HG03108 (cell line): Measurements from ENCODE around the gene ATXN1L.
"Not testable (repeated sequence)": the region's sequence is repeated elsewhere in the genome, so short reads cannot be mapped to it uniquely, and the experiment has no call there.

Experiments used
- ATAC-seq: cut with Tn5 transposase; IDR thresholded peaks from one replicate; pipeline ENCODE4 v1.9.1; 2021; ENCODE audit warnings: moderate library complexity; ENCODE audit not compliant: unreplicated experiment

Gene ATXN1L

DNA sequence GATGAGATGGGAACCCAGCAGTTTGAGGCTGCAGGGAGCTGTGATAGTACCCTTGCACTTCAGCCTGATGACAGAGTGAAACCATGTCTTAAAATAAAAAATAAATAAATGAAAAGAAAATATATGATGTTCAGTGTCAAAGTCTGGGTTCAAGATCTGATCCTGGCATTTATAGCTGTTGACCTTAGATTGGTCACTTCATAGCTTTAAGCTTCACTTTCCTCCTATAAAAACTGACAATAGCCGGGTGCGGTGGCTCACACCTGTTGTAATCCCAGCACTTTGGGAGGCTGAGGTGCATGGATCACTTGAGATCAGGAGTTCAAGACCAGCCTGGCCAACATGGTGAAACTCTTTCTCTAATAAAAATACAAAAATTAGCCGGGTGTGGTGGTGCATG is 43.4 kb downstream of the ATXN1L start:
- ATAC-seq = no peak

DNA sequence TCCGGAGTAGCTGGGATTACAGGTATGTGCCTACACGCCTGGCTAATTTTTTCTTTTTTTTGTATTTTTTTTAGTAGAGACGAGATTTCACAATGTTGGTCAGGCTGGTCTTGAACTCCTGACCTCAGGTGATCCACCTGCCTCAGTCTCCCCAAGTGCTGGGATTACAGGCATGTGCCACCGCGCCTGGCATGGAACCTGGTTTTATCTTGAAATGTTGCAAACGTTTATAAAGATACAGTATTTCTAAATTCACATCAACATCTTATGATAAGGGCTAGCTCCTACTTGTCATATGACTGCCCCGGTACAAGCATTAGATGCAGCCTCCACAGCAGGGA is 48.1 kb downstream of the ATXN1L start:
- ATAC-seq = no peak

DNA sequence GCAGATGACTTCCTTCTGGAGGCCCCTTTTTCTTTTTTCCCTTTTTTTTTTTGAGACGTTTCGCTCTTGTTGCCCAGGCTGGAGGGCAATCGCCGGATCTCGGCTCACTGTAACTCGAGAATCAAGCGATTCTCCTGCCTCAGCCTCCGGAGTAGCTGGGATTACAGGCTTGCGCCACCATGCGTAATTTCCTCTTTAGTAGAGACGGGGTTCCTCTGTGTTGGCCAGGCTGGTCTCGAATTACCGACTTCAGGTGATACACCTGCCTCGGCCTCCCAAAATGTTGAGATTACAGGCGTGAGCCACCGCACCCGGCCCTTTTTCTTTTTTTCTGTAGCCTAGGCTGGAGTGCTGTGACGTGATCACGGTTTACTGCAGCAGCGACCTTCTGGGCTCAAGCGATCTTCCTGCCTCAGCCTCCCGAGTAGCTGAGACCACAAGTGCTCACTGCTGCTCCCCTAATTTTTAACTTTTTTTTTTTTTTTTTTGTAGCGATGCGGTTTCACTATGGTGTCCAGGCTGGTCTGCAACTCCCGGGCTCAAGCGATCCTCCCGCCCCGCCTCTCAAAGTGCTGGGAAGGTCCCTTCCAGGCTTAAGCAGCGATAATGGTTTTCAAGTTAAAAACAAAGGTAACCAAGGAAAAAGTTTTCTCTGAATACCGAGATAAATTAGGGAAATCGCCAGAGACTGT is 48.6 kb downstream of the ATXN1L start:
- peak; percentile 14 for ATAC-seq

DNA sequence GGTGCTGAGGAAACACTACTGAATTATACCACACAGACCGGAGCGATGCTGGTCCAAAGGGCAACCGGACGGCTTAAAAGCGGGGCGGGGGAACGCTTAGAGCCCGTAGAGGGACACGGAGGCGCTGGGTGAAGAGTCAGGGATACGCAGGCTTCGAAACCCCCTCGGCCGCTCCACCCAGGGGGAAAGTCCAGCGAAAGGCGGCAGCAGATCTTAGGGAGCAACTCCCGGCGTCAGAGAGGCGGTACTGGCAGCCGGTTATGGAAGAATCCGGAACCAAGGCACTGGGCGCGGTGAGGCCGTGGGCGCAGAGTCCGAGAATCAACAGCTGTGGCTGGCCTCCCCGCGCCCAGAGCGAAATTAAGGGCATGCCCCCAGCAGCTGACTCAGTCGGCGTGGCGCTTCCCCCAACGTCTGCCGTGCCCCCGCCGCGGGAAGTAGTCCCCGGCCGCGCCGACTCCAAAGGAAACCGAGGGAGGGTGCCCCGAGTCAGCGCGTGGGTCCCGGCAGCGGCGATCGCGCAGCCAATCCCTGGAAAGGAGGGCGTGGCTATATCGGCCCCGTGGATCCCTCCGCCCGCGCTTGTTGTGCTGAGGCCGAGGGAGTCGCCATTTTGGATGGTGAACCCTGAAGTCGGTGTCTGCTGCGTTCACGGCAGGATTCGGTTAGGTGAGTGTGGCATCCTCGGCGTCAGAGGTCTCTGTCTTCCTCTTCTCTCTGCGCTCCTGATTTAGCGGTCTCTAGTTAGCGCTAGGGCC is 49.3 kb downstream of the ATXN1L start, which contains the start of gene IST1:
Gene IST1, plus strand, starts transcription at position 611 of the 758 bp plus-strand sequence. CDS start 20,110 bp downstream, outside the sequence.
- ATAC-seq = peak; percentile 83

DNA sequence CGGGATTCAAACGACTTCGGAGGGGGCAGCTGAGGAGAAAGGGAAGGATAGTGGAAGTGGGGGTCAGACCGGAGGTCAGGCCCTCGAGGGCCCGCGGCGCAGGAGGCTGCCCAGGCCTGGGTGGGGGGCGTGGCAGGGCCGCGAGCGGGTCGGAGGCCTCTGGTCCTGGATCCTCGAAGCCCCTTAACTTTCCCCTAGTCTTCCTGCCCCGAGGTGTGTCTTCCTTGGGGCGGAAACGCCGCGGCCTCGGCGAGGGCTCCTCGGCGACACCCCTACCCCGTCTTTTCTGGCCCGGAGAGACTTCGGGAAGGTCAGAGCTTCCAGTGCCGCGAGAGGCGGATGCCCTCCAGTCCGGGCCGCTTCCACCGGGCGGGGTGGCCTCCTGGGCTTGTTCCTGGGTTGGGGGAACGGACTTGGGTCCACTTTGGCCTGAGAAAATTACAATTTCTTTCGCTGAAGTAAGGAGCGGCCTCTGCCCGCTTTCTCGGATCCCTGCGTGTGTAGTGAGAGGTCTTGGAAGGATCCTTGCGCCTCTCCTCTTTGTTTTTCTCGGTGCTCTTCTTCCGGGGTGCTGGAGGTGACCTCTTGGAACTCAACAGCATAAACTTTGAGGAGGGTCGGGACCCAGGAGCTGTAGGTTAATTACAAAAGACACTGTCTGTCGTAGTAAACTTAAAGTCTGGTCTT is 50.0 kb downstream of the ATXN1L start:
- ATAC-seq = peak; percentile 5

DNA sequence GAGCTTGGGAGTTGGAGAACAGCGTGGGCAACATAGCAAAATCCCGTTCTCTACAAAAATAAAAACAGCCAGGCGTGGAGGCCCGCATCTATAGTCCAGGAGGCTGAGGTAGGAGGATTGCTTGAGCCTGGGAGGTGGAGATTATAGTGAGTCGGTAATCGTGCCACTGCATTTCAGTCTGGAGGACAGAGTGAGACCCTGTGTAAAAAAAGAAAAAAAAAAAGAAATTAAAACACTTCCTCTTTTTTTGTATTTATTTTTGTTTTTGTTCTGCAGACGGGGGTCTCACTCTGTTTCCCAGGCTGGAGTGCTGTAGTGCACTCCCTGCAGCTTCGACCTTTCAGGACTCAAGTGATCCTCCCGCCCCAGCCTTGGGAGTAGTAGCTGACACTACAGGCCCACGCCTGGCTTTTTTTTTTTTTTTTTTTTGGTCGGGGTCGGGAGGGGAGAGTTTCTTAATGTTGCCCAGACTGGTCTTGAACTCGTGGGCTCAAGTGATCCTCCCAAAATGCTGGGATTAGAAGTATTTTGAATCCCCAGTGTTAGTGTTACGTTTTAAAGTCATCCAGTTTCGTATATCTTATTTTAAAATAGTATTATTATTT is 51.1 kb downstream of the ATXN1L start:
- ATAC-seq = no peak

DNA sequence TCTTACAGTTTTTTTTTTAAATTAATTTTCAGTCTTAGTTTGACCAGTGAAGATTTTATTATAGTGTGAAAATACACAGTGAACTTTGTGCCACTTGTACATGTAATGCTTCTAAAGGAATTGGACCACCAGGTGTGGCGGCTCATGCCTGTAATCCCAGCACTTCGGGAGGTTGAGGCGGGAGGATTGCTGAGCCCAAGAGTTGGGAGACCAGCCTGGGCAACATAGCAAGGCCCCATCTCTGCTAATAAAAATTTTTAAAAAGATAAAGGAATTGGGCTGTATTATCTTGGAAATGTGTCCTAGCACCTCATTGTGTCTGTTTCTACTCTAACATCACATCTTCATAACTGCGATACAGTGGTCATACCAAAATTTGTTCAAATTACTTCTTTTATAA is 53.4 kb downstream of the ATXN1L start:
- no peak for ATAC-seq

DNA sequence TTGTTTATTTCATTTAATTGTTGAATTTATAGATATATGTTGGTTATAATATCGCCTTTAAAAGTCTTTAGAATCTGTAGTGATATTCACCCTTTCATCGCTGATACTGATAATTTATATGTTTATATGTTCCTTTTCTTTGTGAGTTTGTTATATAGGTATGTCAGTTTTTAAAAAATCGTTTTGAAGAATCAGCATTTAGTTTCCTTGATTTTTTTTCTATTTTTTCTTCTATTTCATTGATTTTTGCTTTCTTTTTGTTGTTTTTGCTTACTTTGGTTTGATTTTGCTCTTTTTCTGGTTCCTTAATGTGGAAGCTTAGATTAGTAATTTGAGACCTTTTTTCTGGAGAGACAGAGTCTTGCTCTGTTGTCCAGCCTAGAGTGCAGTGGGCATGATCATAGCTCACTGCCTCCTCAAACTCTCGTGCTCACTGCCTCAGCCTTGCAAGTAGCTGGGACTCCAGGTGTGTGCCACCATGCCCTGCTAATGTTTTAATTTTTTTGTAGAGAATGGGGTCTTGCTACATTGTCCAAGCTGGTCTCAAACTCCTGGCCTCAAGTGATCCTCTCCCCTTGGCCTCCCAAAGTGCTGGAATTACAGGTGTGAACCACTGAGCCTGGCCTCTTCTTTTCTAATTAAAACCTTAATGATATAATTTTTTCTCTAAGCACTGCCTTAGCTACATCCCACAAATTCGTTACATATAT is 57.0 kb downstream of the ATXN1L start:
- no peak for ATAC-seq

DNA sequence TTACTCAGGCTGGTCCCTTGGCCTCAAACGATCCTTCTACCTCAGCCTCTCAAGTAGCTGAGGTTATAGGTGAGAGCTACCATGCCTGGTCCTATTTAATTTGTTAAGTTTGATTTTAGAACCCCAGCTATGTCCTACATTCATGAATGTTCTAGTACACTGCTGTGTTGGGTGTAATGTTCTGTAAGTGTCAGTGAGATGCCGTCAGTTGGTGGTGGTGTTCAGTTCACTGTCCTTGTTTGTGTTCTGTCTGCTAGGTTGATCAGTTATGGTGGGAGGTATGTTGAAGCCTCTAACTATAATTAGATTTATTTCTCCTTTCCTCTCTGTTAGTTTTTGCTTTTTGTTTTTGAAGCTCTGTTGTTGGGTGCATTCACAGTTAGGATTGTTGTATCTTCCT is 57.8 kb downstream of the ATXN1L start:
- ATAC-seq = no peak

DNA sequence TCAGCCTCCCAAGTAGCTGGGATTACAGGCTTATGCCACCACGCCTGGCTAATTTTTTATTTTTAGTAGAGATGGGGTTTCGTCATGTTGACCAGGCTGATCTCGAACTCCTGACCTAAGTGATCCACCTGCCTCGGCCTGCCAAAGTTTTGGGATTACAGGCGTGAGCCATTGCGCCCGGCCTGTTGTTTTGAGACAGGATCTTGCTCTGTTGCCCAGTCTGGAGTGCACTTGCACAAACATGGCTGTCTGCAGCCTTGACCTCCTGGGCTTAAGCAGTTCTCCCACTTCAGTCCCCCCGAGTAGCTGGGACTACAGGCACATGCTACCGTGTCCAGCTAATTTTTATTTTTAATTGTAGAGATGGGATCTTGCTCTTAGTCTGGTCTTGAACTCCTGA is 58.5 kb downstream of the ATXN1L start:
- no peak for ATAC-seq

DNA sequence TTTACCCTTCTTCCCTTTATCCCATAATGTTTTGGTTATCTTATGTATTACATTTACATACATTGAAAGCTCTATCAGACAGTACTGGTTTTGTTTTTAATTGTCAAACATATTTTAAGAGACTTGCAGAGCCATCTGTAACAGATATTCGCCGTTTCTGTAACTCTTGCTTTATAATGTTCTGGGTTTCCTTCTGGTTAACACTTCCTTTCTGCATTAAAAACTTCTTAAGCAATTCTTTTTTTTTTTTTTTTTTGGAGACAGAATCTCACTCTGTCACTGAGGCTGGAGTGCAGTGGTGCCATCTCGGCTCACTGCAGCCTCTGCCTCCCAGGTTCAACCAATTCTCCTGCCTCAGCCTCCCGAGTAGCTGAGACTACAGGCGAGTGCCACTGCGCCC is 60.0 kb downstream of the ATXN1L start:
- not testable (repeated sequence) for ATAC-seq
